H1 (cell line): ENCODE data around the gene ZNF423. TPM values are rescaled to one million over a fixed set of nuclear protein-coding genes. Genes with fewer than 3 reads are reported as not detected.

Experiments used
- CBX5 ChIP-seq: fragments of 300-800, 300-1000 bp; sonication (generic); IDR thresholded peaks from 2 replicates; pipeline ENCODE4 v1.7.1; 2016; ENCODE audit warnings: antibody characterized with exemption, low read length, low read depth
- CHD7 ChIP-seq: fragments of 300-600 bp; sonication (generic); IDR thresholded peaks from 2 replicates; pipeline ENCODE4 v1.7.1; 2012; ENCODE audit warnings: low read length, moderate library complexity, mild to moderate bottlenecking, inconsistent platforms; ENCODE audit not compliant: insufficient replicate concordance
- CTCF ChIP-seq, 3 experiments: IDR thresholded peaks; 1 replicate in 2 of 3; 2 replicates in 1 of 3; pipeline versions ENCODE4 v1.5.1 to v1.6.1; 2011; ENCODE audit warnings: low read length in 3 of 3, mild to moderate bottlenecking in 3 of 3, inconsistent platforms in 2 of 3, low read depth in 1 of 3, moderate library complexity in 1 of 3; ENCODE audit not compliant: insufficient read depth in 1 of 3; ENCODE audit errors: control extremely low read depth in 1 of 3
- RAD21 ChIP-seq, 2 experiments: IDR thresholded peaks in 1 of 2; conservative IDR thresholded peaks in 1 of 2; 2 replicates each; pipeline ENCODE4 v1.6.1; 2011; ENCODE audit warnings: low read depth in 2 of 2, low read length in 2 of 2, improper control_type of control experiment in 1 of 2, inconsistent platforms in 1 of 2, mild to moderate bottlenecking in 1 of 2, moderate library complexity in 1 of 2
- RNF2 ChIP-seq: fragments of 200-900, 300-1000 bp; sonication (generic); IDR thresholded peaks from 2 replicates; pipeline ENCODE4 v1.7.1; 2016; ENCODE audit warnings: borderline replicate concordance, low read depth, mild to moderate bottlenecking, antibody characterized with exemption, low read length; ENCODE audit not compliant: poor library complexity, severe bottlenecking; ENCODE audit errors: missing control alignments
- SIN3A ChIP-seq, 2 experiments: IDR thresholded peaks in 1 of 2; conservative IDR thresholded peaks in 1 of 2; 2 replicates each; pipeline ENCODE4 v1.6.1; 2011 to 2012; ENCODE audit warnings: low read length in 2 of 2, improper control_type of control experiment in 1 of 2, low read depth in 1 of 2, mild to moderate bottlenecking in 1 of 2
- SP1 ChIP-seq: IDR thresholded peaks from 2 replicates; pipeline ENCODE4 v1.6.1; 2011; ENCODE audit warnings: low read depth, low read length
- SRF ChIP-seq: IDR thresholded peaks from 2 replicates; pipeline ENCODE4 v1.6.1; 2011; ENCODE audit warnings: mild to moderate bottlenecking, low read depth, low read length, moderate library complexity
- polyA plus RNA-seq, 7 experiments: library from polyadenylated mRNA; depleted of rRNA in 3 of 7; stranded (reverse) in 5 of 7; unstranded in 2 of 7; fragments of >200 nt in 5 of 7; fragments of 200-250 nt in 2 of 7; gene quantifications; 1 replicate in 5 of 7; 2 replicates in 1 of 7; 4 replicates in 1 of 7; pipeline versions ENCODE4 v1.2.1 to v1.2.3, GENCODE V29; 2011 to 2013; ENCODE audit warnings: missing spikeins in 2 of 7, mixed read lengths in 2 of 7
- total RNA-seq: library from RNA; stranded (reverse); fragmentation: NEBNext Ultra II Directional; extraction: Animal tissue kit (Norgen Biotek cat#: 25700); gene quantifications from 2 replicates; pipeline ENCODE4 v1.2.1, GENCODE V29; 2021

ZNF423 gene
- total and polyA plus RNA-seq, 2 of the 8 experiments (the other 6 are each of a cell fraction or from before 2014, with no cell fraction given), result 38.2 to 52.3 TPM

DNA sequence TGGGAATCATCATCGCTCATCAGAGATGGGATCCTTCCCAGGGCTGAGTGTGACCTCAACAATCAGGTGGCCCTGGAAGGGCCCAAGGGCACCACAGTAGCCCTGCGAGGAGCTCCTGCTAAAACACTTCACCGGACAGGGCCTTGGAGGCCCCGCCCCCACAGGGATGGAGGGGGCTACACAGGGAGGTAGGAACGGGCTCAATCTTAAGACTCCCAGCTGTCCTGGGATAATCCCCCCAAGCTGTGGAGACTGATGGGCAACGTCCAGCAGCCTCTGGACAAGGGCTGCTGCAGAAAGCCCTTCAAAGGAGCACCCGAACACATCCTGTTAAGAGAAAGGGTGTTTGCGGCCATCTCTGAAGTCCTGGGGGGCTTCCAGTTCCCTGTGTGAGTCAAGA is 60.4 kb downstream of the ZNF423 start (continued):
- TF ChIP-seq CHD7 (no peak), CTCF (IDR thresholded peaks at IDR 0.05; ENCODE audit: control extremely low read depth in 1 of 3, insufficient read depth in 1 of 3, low read depth in 1 of 3, low read length in 3 of 3) (no peak), RAD21 (IDR thresholded peaks at IDR 0.05 in 1 of 2, conservative IDR thresholded peaks at IDR 0.05 in 1 of 2; ENCODE audit: low read depth in 2 of 2, low read length in 2 of 2) (no peak), SP1 (no peak), CBX5 (no peak), RNF2 (no peak), SIN3A (conservative IDR thresholded peaks at IDR 0.05 in 1 of 2, IDR thresholded peaks at IDR 0.05 in 1 of 2; ENCODE audit: low read depth in 1 of 2, low read length in 2 of 2) (no peak), SRF (no peak)
